Colonic mucosa (tissue), 4 donors: Measurements from ENCODE around the gene PTPRM. TPM values are rescaled to one million over a fixed set of nuclear protein-coding genes. Genes with fewer than 3 reads are reported as not detected.

Experiments
- DNase-seq: peaks from one replicate; pipeline ENCODE4 v3.0.0-alpha.2; 2020
- H3K27ac ChIP-seq: fragments of 200-600 bp; one replicate; pipeline ENCODE4 v1.8.0; 2021
- H3K27me3 ChIP-seq: fragments of 200-600 bp; one replicate; pipeline ENCODE4 v1.8.0; 2021
- H3K36me3 ChIP-seq: fragments of 200-600 bp; one replicate; pipeline ENCODE4 v1.8.0; 2021
- H3K4me1 ChIP-seq: fragments of 200-600 bp; one replicate; pipeline ENCODE4 v1.8.0; 2021; ENCODE audit warnings: mild to moderate bottlenecking
- H3K4me3 ChIP-seq: fragments of 200-600 bp; one replicate; pipeline ENCODE4 v1.8.0; 2021
- H3K9ac ChIP-seq, 2 donors: one replicate each; pipeline ENCODE4 v1.7.0; 2013; ENCODE audit warnings: control low read depth in 2 of 2, low read depth in 2 of 2, low read length in 2 of 2
- H3K9me3 ChIP-seq: fragments of 200-600 bp; one replicate; pipeline ENCODE4 v1.8.0; 2021
- CTCF ChIP-seq: fragments of 200-600 bp; IDR thresholded peaks from one replicate; pipeline ENCODE4 v1.8.0; 2022; ENCODE audit warnings: antibody characterized with exemption, mild to moderate bottlenecking
- intact Hi-C: fragments of 100-400 bp; cut with DNase I; formaldehyde crosslinking; loops from one replicate; pipeline ENCODE4 v1.14.1; 2022
- total RNA-seq, 2 donors: library from RNA; stranded (reverse); fragmentation: NEBNext Ultra II Directional in 1 of 2; extraction: Animal tissue kit (Norgen Biotek cat#: 25700) in 1 of 2; gene quantifications; one replicate each; pipeline ENCODE4 v1.2.1, GENCODE V29; 2021
- donor health status: healthy.
- donor health status: DM: no; HTN: no; CAD: no.
- donor health status: DM: no; HTN: no; CAD: no.

PTPRM gene
- total RNA-seq, 2 donors from 2014 or later, result 8.1 to 13.9 TPM

- Histone ChIP-seq H3K9me3 (no peaks in the 10 kb centered on the region), H3K9ac (no peak overlapping the region), H3K36me3 (no peaks in the 10 kb centered on the region), H3K27ac (no peak overlapping the region), H3K4me1 (no peaks in the 10 kb centered on the region), H3K27me3 (no peaks in the 10 kb centered on the region), H3K4me3 (no peak overlapping the region)
- TF ChIP-seq CTCF, result no peak
- intact Hi-C loops, result no loop called here
- DNase-seq, result no peak
Measured at GRCh38 chr18:8215741-8216140, 648.6 kb downstream of the PTPRM start.

- intact Hi-C loops, result no loop called here
- Histone ChIP-seq H3K36me3 (no peaks in the 10 kb centered on the region), H3K4me1 (no peaks in the 10 kb centered on the region), H3K27me3 (no peaks in the 10 kb centered on the region), H3K9me3 (no peaks in the 10 kb centered on the region), H3K4me3 (no peak overlapping the region), H3K9ac (no peak overlapping the region), H3K27ac (no peak overlapping the region)
- no peak for TF ChIP-seq CTCF
- DNase-seq, result no peak
Measured at GRCh38 chr18:8217051-8217564, 650.0 kb downstream of the PTPRM start.

DNA sequence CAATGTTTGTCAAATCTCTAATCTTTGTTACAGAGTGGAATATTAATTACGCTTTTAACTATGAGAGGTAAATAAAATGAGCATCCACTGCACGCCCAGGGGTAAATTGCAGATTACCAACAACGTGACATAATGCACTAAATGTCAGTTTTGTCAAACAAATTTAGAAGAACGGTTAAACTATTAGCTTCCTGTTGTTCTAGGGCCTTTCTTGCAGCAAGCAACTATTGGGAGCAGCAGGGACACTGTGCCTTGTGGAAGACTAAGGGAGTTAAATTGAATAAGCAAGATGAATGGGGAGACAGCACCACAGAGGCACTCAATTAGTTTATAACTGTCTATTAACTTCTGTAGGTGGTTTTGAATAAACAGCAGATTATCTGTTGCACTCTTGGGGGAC, 651.1 kb downstream of the PTPRM start:
- Histone ChIP-seq H3K4me3 (no peak overlapping the region), H3K9me3 (no peaks in the 10 kb centered on the region), H3K27me3 (no peaks in the 10 kb centered on the region), H3K4me1 (no peaks in the 10 kb centered on the region), H3K36me3 (no peaks in the 10 kb centered on the region), H3K27ac (no peak overlapping the region), H3K9ac (no peak overlapping the region)
- no peak for DNase-seq
- intact Hi-C loops, result no loop called here
- TF ChIP-seq CTCF, result no peak

- no peak overlapping the region for H3K27ac ChIP-seq
Measured at GRCh38 chr18:8221452-8221851, 654.3 kb downstream of the PTPRM start.

DNA sequence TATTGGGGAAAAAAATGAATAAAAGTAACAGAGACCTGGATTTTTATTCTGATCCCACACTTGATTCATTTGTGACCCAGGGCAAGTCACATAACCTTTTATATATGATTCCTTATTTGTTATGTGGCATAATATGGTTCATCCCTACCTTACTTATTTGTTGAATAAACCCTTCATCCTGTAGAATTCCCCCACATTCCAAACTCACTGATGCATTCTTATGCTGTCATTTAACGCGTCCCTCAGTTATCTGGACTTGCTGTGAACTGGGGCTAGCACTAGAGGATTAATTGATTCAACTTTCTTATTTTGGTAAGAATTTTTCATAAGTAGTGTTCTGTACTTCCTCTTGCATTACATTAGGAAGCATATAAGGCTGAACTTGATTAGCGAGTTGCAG, 657.5 kb downstream of the PTPRM start:
- no peaks in the 10 kb centered on the region for H3K36me3 ChIP-seq
- TF ChIP-seq CTCF, result no peak
- intact Hi-C loops, result no loop called here

More at GRCh38 chr18:8221452-8221851, 654.3 kb downstream of the PTPRM start:
- no peaks in the 10 kb centered on the region for H3K9me3 ChIP-seq
- no peak for TF ChIP-seq CTCF
- no peaks in the 10 kb centered on the region for H3K36me3 ChIP-seq
- no peaks in the 10 kb centered on the region for H3K4me1 ChIP-seq
- H3K27me3 ChIP-seq, result no peaks in the 10 kb centered on the region
- intact Hi-C loops, result no loop called here
- H3K4me3 ChIP-seq, result no peak overlapping the region
- H3K9ac ChIP-seq, result no peak overlapping the region
- DNase-seq, result no peak

More for the DNA sequence above, 657.5 kb downstream of the PTPRM start:
- Histone ChIP-seq H3K9ac (no peak overlapping the region), H3K9me3 (no peaks in the 10 kb centered on the region), H3K27ac (no peak overlapping the region), H3K4me3 (no peak overlapping the region), H3K4me1 (no peaks in the 10 kb centered on the region), H3K27me3 (no peaks in the 10 kb centered on the region)
- DNase-seq, result no peak
